Activated T-helper 1 cell treated with anti-CD3 and anti-CD28 coated beads, Interleukin-12 subunit alpha, Interleukin-12 subunit beta, Interleukin-2, Interleukin-4 antibody, amounts not matched to agents 30 ng/mL and 10 ng/mL and 1 ng/mL, durations not matched to agents 14 hours and 24 hours and 36 hours (primary cell): Measurements from ENCODE around the gene DNAJC6. TPM values are rescaled to one million over a fixed set of nuclear protein-coding genes. Genes with fewer than 3 reads are reported as not detected.
A peak's percentile ranks its signal among the peaks of the same experiment; 100 is the strongest.
"Not testable (repeated sequence)": the region's sequence is repeated elsewhere in the genome, so short reads cannot be mapped to it uniquely, and the experiment has no call there.

Source experiments
- DNase-seq: peaks from one replicate; pipeline ENCODE4 v3.0.0; 2021; ENCODE audit warnings: low spot score
- H3K27ac Mint-ChIP-seq: one replicate; pipeline ENCODE4 v1.8.0; 2021; ENCODE audit warnings: mild to moderate bottlenecking, mixed read lengths
- H3K27me3 Mint-ChIP-seq: one replicate; pipeline ENCODE4 v1.8.0; 2022; ENCODE audit warnings: mild to moderate bottlenecking, moderate library complexity, mixed read lengths; ENCODE audit not compliant: insufficient read depth
- H3K36me3 Mint-ChIP-seq: one replicate; pipeline ENCODE4 v1.8.0; 2021; ENCODE audit warnings: low read depth, mixed read lengths
- H3K4me1 Mint-ChIP-seq: one replicate; pipeline ENCODE4 v1.8.0; 2021; ENCODE audit warnings: low read depth, mixed read lengths
- H3K4me3 Mint-ChIP-seq: one replicate; pipeline ENCODE4 v1.8.0; 2021; ENCODE audit warnings: mild to moderate bottlenecking, moderate library complexity, mixed read lengths
- H3K9me3 Mint-ChIP-seq: one replicate; pipeline ENCODE4 v1.8.0; 2021; ENCODE audit warnings: mixed read lengths
- intact Hi-C: fragments of 100-400 bp; cut with micrococcal nuclease; formaldehyde crosslinking; loops from one replicate; pipeline ENCODE4 v1.15.1; 2024
- total RNA-seq: library from RNA; stranded (reverse); gene quantifications from 2 replicates; pipeline ENCODE4 v1.2.3, GENCODE V29; 2022

Gene DNAJC6
- total RNA-seq, 1 donor from 2014 or later: 4.4 TPM

DNA sequence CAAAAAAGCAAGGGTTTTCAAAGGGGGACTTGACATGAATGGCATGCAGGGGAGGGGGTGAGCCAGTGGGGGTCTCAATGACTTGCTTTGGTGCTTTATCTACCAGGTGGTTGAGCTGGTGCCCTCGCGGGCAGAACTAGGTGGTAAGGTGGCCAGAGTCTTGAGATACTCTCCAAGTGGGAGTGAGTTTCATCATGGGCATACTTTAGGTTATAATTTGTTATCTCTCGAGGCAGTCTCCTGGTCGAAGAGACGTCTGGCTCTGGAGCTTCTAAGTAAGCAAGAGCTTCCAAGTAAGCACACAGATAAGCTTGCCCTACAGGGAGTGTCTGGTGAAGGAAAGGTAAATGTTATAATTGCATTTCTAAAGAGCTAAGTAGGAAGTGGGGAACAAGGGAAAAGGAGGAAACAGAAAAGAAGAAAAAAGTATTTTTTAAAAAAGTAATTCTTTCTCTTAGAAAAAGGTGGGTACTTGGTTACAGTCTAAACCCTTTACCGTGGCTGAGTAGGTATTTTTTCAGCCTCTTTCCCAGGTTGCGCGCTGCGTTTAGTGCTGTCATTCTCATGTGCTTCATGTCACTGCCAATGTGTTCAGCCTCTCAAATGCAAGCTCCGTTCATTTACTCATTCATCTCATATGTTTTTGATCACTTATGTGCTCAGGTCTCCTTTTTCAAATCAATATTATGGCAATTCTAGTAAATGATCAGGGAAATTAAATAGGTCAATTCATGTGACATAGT lies 31.6 kb upstream of the DNAJC6 start:
- Mint-ChIP-seq H3K27ac (no peak overlapping the region), H3K4me3 (no peak overlapping the region)

DNA sequence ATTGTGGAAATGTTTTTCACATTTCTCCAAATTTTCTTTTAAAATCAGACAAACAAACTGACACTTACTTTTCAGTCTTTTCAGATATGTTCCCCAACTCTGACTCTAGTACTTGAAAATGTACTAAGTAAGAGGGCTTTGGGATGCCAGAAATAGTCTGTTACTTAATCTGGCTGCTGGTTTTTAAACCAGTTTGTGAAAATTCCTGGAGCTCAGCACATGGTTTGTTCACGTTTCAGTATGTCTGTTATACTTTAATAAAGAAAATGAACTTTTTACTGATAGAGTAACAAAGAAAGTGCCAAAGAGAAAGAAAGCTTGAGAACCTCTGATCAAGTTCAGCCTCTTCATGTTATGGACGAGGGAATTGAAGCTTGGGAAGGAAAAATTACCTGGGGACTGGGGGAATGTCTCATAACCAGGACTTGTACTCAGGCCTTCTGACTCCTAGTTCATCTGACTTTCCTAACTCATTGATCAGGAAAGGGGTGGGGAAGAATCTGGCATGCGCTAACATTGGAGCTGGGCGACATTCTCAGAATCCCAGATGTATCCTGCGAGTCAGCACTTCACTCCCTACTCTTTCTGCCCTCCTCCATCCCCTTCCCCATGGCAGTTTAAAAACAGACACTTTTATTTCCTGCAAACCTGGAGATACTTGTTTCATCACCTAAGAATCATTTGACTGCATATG lies 30.8 kb upstream of the DNAJC6 start:
- H3K27me3 Mint-ChIP-seq: peaks cover 19% of the 10 kb centered on the region
- H3K9me3 Mint-ChIP-seq: no peaks in the 10 kb centered on the region
- no peak for DNase-seq
- H3K4me1 Mint-ChIP-seq: no peaks in the 10 kb centered on the region
- H3K4me3 Mint-ChIP-seq: no peak overlapping the region
- intact Hi-C loops: no loop called here
- no peak overlapping the region for H3K27ac Mint-ChIP-seq
- no peaks in the 10 kb centered on the region for H3K36me3 Mint-ChIP-seq

More for the DNA sequence above, 31.6 kb upstream of the DNAJC6 start:
- Mint-ChIP-seq H3K36me3 (no peaks in the 10 kb centered on the region), H3K4me1 (no peaks in the 10 kb centered on the region), H3K27me3 (peaks cover 21% of the 10 kb centered on the region), H3K9me3 (no peaks in the 10 kb centered on the region)
- intact Hi-C loops: no loop called here
- DNase-seq: no peak

GRCh38 chr1:65279070-65279779 lies 30.1 kb upstream of the DNAJC6 start:
- H3K27me3 Mint-ChIP-seq: peaks cover 14% of the 10 kb centered on the region

DNA sequence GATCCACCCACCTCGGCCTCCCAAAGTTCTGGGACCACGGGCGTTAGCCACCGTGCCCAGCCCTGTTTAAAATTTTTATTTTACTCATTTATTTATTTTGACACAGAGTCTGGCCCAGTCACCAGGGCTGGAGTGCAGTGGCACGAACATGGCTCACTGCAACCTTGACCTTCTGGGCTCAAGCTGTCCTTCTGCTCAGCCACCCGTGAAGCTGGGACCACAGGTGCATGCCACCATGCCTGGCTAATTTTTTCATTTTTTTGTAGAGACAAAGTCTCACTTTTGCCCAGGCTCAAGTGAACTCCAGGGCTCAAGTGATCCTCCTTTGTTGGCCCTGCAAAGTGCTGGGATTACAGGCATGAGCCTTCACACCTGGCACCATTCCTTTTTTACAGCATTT lies 27.5 kb upstream of the DNAJC6 start:
- Mint-ChIP-seq H3K4me3 (no peak overlapping the region), H3K4me1 (no peaks in the 10 kb centered on the region), H3K9me3 (no peaks in the 10 kb centered on the region), H3K27ac (no peak overlapping the region), H3K36me3 (no peaks in the 10 kb centered on the region), H3K27me3 (peaks cover 3% of the 10 kb centered on the region)
- intact Hi-C loops: no loop called here
- no peak for DNase-seq

More at GRCh38 chr1:65279070-65279779, 30.1 kb upstream of the DNAJC6 start:
- no peaks in the 10 kb centered on the region for H3K36me3 Mint-ChIP-seq
- H3K9me3 Mint-ChIP-seq: no peaks in the 10 kb centered on the region
- no peak overlapping the region for H3K4me3 Mint-ChIP-seq
- no peaks in the 10 kb centered on the region for H3K4me1 Mint-ChIP-seq
- DNase-seq: no peak
- no peak overlapping the region for H3K27ac Mint-ChIP-seq
- intact Hi-C loops: no loop called here

GRCh38 chr1:65284229-65284628 lies 25.1 kb upstream of the DNAJC6 start:
- Mint-ChIP-seq H3K27ac (no peak overlapping the region), H3K36me3 (no peaks in the 10 kb centered on the region), H3K4me3 (no peak overlapping the region), H3K9me3 (no peaks in the 10 kb centered on the region), H3K27me3 (peaks cover 2% of the 10 kb centered on the region), H3K4me1 (peaks cover under 1% of the 10 kb centered on the region)
- no peak for DNase-seq
- intact Hi-C loops: no loop called here

DNA sequence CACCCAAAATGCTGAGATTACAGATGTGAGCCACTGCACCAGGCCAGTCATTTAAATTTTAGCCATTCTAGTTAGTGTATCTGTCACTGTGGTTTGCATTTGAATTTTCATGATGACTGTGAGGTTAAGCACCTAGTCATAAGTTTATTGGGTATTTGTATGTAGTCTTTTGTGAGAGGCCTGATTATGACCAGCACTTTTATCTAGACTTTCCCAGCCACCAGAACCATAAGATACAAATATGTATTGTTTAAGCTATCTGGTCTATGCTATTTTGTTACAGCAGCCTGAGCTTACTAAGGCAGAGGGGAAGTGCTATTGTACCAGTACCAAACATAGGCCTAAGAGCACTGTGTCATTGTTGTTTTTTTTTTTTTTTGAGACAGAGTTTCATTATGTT lies 19.9 kb upstream of the DNAJC6 start:
- no peak for DNase-seq
- H3K27me3 Mint-ChIP-seq: no peaks in the 10 kb centered on the region
- H3K9me3 Mint-ChIP-seq: no peaks in the 10 kb centered on the region
- intact Hi-C loops: no loop called here
- H3K4me3 Mint-ChIP-seq: no peak overlapping the region
- H3K27ac Mint-ChIP-seq: no peak overlapping the region
- peaks cover 4% of the 10 kb centered on the region for H3K4me1 Mint-ChIP-seq
- no peaks in the 10 kb centered on the region for H3K36me3 Mint-ChIP-seq

GRCh38 chr1:65291818-65292217 lies 17.5 kb upstream of the DNAJC6 start:
- H3K36me3 Mint-ChIP-seq, H3K4me1 Mint-ChIP-seq, intact Hi-C loops, H3K4me3 Mint-ChIP-seq, DNase-seq, H3K27me3 Mint-ChIP-seq, H3K27ac Mint-ChIP-seq, H3K9me3 Mint-ChIP-seq: not testable (repeated sequence)

DNA sequence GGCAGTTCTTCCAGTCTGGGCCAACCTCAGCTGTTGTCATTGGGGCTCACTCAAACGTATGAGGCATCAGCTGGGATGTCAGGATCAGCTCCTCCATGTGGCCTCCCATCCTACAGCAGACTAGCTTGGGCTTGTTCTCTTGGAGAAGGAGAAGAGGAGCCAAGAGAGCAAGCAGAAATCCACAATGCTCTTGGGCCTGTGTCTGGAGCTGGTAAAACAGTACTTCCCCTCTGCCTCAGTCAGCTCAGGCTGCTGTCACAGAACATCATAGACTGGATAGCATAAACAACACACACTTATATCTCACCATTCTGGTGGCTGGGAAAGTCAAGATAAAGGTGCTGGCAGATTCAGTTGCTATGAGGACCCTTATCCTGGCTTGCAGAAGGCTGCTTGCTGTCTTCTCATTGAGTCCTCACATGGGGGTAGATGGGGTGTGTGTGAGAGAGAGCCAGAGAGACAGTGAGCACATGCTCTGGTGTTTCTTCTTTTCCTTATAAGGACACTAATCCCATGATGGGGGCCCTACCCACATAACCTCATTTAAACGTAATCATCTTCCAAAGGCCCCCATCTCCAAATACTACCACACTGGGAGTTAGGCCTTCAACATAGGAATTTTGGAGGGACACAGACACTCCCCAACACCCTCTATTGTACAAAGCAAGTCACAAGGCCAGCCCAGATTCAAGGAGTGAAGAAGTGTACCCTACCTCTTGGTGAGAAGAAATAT lies 16.3 kb upstream of the DNAJC6 start:
- Mint-ChIP-seq H3K4me3 (no peak overlapping the region), H3K4me1 (peaks cover 4% of the 10 kb centered on the region), H3K27me3 (no peaks in the 10 kb centered on the region), H3K36me3 (no peaks in the 10 kb centered on the region), H3K27ac (no peak overlapping the region), H3K9me3 (no peaks in the 10 kb centered on the region)
- intact Hi-C loops: no loop called here
- no peak for DNase-seq

GRCh38 chr1:65297706-65298105 lies 11.6 kb upstream of the DNAJC6 start:
- Mint-ChIP-seq H3K9me3 (no peaks in the 10 kb centered on the region), H3K4me1 (no peaks in the 10 kb centered on the region), H3K36me3 (no peaks in the 10 kb centered on the region), H3K27me3 (peaks cover 2% of the 10 kb centered on the region), H3K27ac (no peak overlapping the region), H3K4me3 (no peak overlapping the region)
- intact Hi-C loops: no loop called here
- no peak for DNase-seq

DNA sequence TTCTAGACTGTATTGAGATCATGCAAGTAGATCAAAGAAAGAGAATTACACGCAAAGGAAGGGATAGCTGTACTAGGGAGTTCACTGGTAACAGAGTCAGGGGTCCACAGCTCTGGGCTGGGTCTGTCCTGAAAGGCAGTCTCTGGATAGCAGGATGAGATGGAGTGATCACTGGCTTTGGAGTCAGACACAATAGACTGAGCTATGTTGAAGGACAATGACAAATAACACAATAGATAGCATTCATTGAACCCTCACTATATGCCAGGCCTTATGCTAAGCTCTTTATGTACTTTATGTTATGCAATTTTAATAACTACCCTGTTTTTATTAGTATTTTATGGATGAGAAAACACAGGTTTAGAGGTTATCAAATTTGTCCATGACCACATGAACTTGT lies 10.0 kb upstream of the DNAJC6 start:
- no peaks in the 10 kb centered on the region for H3K9me3 Mint-ChIP-seq
- DNase-seq: no peak
- intact Hi-C loops: no loop called here
- H3K36me3 Mint-ChIP-seq: no peaks in the 10 kb centered on the region
- H3K4me3 Mint-ChIP-seq: no peak overlapping the region
- H3K4me1 Mint-ChIP-seq: no peaks in the 10 kb centered on the region
- H3K27me3 Mint-ChIP-seq: peaks cover 2% of the 10 kb centered on the region
- no peak overlapping the region for H3K27ac Mint-ChIP-seq

DNA sequence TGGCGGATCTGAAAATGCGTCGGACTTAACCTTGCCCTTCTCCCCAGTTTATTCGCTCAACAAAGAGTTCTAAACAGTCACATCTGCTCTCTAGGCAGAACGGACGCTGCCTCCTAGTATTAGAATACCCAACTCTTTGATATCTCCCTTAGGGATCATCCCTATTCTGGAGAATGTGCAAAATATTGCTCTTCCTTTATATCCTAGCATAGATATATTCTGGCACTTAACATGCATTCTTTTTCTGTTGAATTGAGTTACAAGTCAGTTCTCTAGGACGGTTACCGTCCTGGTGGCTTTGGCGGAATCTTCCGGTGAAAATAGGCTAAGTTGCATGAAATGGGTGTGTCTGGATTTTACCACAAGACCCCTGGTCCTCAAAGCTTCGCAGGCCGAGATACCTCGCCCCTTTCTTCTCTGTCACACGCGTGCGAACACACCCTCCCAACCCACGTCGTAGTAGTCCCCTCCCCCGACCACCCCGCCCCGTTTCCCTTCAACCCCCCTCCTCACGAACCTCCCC lies 501 bp upstream of the DNAJC6 start:
- peak overlapping the region; percentile 47 for H3K4me3 Mint-ChIP-seq
- intact Hi-C loops: loop anchor here (2.0 to 5.0 kb wide), 3 partner anchors 47 to 112 kb away; partner anchors contain the start of genes LEPR and LEPROT
- peaks cover 3% of the 10 kb centered on the region for H3K36me3 Mint-ChIP-seq
- H3K4me1 Mint-ChIP-seq: peaks cover 13% of the 10 kb centered on the region
- H3K9me3 Mint-ChIP-seq: no peaks in the 10 kb centered on the region
- peaks cover 49% of the 10 kb centered on the region for H3K27me3 Mint-ChIP-seq
- no peak overlapping the region for H3K27ac Mint-ChIP-seq
- DNase-seq: no peak

DNA sequence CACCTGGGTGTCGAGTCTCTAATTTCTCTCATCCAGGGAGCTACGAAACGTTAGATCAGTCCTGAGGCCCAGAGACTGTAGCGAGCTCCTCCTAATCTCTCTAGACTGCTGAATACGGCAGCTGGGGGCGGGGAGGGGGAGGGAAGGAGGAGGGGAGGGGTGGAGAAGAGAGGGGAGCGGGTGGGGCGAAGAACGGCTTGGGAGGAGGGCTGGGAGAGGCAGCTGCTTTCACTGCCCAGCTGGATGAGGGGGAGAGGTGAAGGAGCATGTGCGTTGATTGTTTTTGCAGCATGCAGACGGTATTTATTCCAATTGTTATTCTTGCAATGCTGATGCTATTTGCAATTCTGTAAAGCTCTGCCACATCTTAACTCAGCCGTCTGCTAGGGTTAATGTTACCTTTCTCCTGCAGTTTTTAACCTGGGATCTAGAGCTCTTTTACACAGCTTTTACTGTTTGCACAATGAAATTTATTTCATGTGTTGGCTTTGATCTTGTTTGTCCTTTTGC lies 790 bp downstream of the DNAJC6 start:
- no peak overlapping the region for H3K27ac Mint-ChIP-seq
- H3K4me3 Mint-ChIP-seq: peak overlapping the region; percentile 47
- intact Hi-C loops: no loop called here

More for the DNA sequence above, 790 bp downstream of the DNAJC6 start:
- Mint-ChIP-seq H3K4me1 (peaks cover 13% of the 10 kb centered on the region), H3K27me3 (peaks cover 49% of the 10 kb centered on the region), H3K9me3 (no peaks in the 10 kb centered on the region), H3K36me3 (peaks cover 3% of the 10 kb centered on the region)
- DNase-seq: no peak
